ENCODE results near the gene FXYD1.

GRCh38 chr19:35099897-35100275, 38.7 kb upstream of the FXYD1 start:
- no peak for TF ChIP-seq CTCF (IDR thresholded peaks at IDR 0.05 in 4 of 5, conservative IDR thresholded peaks at IDR 0.05 in 1 of 5)
- TF ChIP-seq POLR2A (IDR thresholded peaks at IDR 0.05) = no peak

Measured in gastrocnemius medialis (tissue), 4 donors.